ENCODE data around the gene C5orf34.

DNA sequence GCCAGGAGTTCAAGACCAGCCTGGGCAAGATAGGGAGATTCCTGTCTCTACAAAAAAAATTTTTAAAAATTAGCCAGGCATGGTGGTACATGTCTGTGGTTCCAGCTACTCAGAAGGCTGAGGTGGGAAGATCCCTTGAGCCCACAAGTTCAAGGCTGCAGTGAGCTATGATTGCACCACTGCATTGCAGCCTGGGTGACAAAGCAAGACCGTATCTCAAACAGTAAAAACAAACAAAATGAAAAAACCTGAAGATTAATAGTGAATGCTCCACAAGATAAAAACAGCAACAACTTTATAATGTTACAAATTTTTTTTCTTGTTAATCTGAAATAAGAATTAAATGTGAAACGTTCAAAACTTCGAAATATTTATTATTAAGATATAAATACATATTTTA, 28.6 kb downstream of the C5orf34 start:
- TF ChIP-seq, protein P1, sequence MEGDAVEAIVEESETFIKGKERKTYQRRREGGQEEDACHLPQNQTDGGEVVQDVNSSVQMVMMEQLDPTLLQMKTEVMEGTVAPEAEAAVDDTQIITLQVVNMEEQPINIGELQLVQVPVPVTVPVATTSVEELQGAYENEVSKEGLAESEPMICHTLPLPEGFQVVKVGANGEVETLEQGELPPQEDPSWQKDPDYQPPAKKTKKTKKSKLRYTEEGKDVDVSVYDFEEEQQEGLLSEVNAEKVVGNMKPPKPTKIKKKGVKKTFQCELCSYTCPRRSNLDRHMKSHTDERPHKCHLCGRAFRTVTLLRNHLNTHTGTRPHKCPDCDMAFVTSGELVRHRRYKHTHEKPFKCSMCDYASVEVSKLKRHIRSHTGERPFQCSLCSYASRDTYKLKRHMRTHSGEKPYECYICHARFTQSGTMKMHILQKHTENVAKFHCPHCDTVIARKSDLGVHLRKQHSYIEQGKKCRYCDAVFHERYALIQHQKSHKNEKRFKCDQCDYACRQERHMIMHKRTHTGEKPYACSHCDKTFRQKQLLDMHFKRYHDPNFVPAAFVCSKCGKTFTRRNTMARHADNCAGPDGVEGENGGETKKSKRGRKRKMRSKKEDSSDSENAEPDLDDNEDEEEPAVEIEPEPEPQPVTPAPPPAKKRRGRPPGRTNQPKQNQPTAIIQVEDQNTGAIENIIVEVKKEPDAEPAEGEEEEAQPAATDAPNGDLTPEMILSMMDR (IDR thresholded peaks at IDR 0.05; ENCODE audit: low read depth, low read length, poor library complexity, severe bottlenecking) = no peak
- TF ChIP-seq EZH2phosphoT487 (IDR thresholded peaks at IDR 0.05; ENCODE audit: borderline replicate concordance, low read length) = no peak
